Left ventricle myocardium inferior (tissue), 1 donor: ENCODE results near the gene TGFB1. TPM values are rescaled to one million over a fixed set of nuclear protein-coding genes. Genes with fewer than 3 reads are reported as not detected.
A peak's percentile ranks its signal among the peaks of the same experiment; 100 is the strongest.

Experiments used
- DNase-seq: peaks from one replicate; pipeline ENCODE4 v3.0.0-alpha.2; 2020
- H3K27ac ChIP-seq: fragments of 200-600 bp; replicated peaks from 2 replicates; pipeline ENCODE4 v1.8.0; 2021
- H3K27me3 ChIP-seq: fragments of 200-600 bp; 2 replicates; pipeline ENCODE4 v1.8.0; 2021; ENCODE audit warnings: low read depth
- H3K36me3 ChIP-seq: fragments of 200-600 bp; 2 replicates; pipeline ENCODE4 v1.8.0; 2021
- H3K4me1 ChIP-seq: fragments of 200-600 bp; 2 replicates; pipeline ENCODE4 v1.8.0; 2021
- H3K4me3 ChIP-seq: fragments of 200-600 bp; 2 replicates; pipeline ENCODE4 v1.8.0; 2021; ENCODE audit warnings: mild to moderate bottlenecking, moderate library complexity
- H3K9me3 ChIP-seq: fragments of 200-600 bp; replicated peaks from 2 replicates; pipeline ENCODE4 v1.8.0; 2021
- intact Hi-C: fragments of 100-400 bp; cut with micrococcal nuclease; formaldehyde crosslinking; loops from one replicate; pipeline ENCODE4 v1.11.0; 2022
- total RNA-seq: library from RNA; stranded (reverse); fragmentation: NEBNext Ultra II Directional; extraction: Animal tissue kit (Norgen Biotek cat#: 25700); gene quantifications from one replicate; pipeline ENCODE4 v1.2.1, GENCODE V29; 2021
- TF ChIP-seq, protein P1 (sequence below): fragments of 200-600 bp; IDR thresholded peaks from 2 replicates; pipeline ENCODE4 v1.8.0; 2021; ENCODE audit warnings: antibody characterized with exemption, mild to moderate bottlenecking, borderline replicate concordance
- donor health status: DM: no; HTN: yes; CAD: no; lungs with severe emphysema.

Gene TGFB1
- total RNA-seq, 1 donor from 2014 or later: 14.9 TPM

DNA sequence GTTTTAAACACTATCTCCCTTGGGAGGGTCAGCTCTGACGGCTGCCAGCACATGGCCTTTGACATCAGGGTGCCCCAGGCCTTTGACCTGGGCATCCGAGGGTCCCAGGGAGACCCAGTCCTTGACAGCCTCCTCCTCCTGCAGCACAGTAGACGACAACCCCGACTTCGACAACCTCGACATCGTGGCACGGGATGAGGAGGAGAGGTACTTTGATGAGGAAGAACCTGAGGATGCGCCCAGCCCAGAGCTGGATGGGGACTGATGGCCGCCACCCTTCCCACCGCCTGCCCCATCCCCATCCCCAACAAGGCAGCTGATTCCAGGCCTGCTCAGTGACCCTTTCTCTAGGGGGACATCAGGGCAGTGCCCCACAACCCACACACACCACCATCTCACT lies 31.3 kb downstream of the TGFB1 start:
- TF ChIP-seq, protein P1, sequence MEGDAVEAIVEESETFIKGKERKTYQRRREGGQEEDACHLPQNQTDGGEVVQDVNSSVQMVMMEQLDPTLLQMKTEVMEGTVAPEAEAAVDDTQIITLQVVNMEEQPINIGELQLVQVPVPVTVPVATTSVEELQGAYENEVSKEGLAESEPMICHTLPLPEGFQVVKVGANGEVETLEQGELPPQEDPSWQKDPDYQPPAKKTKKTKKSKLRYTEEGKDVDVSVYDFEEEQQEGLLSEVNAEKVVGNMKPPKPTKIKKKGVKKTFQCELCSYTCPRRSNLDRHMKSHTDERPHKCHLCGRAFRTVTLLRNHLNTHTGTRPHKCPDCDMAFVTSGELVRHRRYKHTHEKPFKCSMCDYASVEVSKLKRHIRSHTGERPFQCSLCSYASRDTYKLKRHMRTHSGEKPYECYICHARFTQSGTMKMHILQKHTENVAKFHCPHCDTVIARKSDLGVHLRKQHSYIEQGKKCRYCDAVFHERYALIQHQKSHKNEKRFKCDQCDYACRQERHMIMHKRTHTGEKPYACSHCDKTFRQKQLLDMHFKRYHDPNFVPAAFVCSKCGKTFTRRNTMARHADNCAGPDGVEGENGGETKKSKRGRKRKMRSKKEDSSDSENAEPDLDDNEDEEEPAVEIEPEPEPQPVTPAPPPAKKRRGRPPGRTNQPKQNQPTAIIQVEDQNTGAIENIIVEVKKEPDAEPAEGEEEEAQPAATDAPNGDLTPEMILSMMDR: no peak
- H3K4me1 ChIP-seq: peaks cover 65% of the 10 kb centered on the region
- intact Hi-C loops: no loop called here
- no peak overlapping the region for H3K4me3 ChIP-seq
- no peaks in the 10 kb centered on the region for H3K9me3 ChIP-seq
- DNase-seq: no peak
- H3K36me3 ChIP-seq: peaks cover 35% of the 10 kb centered on the region
- no peaks in the 10 kb centered on the region for H3K27me3 ChIP-seq
- peak overlapping the region; percentile 84 for H3K27ac ChIP-seq

DNA sequence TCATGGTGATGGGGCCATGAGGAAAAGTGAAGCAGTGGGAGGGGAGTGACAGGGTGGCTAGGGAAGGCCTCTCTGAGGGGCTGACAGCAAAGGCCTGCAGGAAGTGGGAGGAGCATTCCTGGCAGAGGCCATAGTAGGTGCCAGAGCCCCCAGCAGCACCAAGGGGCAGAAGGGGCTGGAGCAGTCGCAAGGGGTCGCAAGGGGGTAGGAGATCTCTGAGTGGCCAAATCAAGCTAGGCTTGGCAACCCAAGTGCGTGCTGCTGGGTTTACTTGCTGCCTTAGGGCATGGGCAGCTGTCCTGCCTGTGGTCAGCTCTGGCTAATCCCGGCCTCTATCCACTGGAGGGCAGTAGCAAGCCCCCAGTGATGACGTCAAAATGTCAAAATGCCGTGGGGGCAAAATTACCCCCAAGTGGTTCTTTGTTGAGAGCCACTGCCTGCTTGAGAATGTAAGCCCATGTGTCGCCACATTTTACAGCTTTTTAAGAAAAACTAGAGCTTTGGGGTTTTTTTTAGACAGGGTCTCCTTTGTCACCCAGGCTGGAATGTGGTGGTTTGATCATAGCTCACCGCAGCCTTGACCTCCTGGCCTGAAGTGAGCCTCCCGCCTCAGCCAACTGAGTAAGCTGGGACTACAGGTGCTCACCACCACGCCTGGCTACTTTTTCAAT lies 32.0 kb downstream of the TGFB1 start:
- no peak overlapping the region for H3K4me3 ChIP-seq
- peaks cover 42% of the 10 kb centered on the region for H3K36me3 ChIP-seq
- DNase-seq: no peak
- intact Hi-C loops: no loop called here
- no peaks in the 10 kb centered on the region for H3K27me3 ChIP-seq
- no peaks in the 10 kb centered on the region for H3K9me3 ChIP-seq
- TF ChIP-seq, protein P1: peak; percentile 77
- H3K27ac ChIP-seq: peak overlapping the region; percentile 84
- H3K4me1 ChIP-seq: peaks cover 58% of the 10 kb centered on the region

DNA sequence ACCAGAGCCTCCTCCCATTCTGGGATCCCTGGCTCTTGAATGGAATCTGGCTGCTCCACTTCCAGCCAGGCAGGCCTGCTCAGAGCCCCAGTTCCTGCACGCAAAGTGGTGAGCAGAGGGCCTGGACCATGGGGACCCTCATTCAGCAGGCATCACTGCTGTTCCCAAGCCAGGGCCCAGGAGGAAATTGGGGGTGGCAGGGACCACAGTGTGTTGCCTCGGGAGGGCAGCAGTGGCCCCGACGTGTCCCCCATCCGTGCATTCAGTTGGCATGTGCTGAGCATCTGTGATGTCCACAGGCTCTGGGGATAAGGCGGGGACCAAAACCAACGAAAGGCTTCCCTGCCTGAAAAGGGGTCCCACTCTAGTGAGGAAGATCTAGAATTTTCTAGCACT lies 32.5 kb downstream of the TGFB1 start:
- Histone ChIP-seq H3K27ac (peak overlapping the region; percentile 84), H3K4me1 (peaks cover 53% of the 10 kb centered on the region), H3K9me3 (no peaks in the 10 kb centered on the region), H3K4me3 (no peak overlapping the region), H3K36me3 (peaks cover 47% of the 10 kb centered on the region), H3K27me3 (no peaks in the 10 kb centered on the region)
- TF ChIP-seq, protein P1: no peak
- no peak for DNase-seq
- intact Hi-C loops: no loop called here

DNA sequence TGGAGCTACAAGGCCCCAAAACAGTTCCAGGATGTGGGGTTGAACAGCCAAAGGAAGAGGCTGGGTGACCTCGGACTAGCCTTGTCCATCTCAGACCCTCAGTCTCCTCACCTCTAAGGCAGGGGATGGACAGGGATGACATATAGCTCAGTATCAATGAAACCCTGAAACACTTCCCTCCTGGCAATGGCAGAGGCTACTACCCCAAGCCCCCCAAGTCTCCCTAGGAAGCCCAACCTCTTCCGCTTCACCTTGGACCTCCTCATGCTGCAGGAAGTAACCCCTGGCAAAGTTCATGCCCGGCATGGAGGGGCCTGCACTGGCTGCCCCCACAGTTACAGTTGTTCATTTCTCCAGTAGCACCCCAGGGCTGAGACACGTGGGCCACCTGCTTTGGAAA lies 33.2 kb downstream of the TGFB1 start:
- Histone ChIP-seq H3K27me3 (no peaks in the 10 kb centered on the region), H3K4me3 (no peak overlapping the region), H3K9me3 (no peaks in the 10 kb centered on the region), H3K27ac (no peak overlapping the region), H3K4me1 (peaks cover 47% of the 10 kb centered on the region), H3K36me3 (peaks cover 54% of the 10 kb centered on the region)
- TF ChIP-seq, protein P1: no peak
- no peak for DNase-seq
- intact Hi-C loops: no loop called here

DNA sequence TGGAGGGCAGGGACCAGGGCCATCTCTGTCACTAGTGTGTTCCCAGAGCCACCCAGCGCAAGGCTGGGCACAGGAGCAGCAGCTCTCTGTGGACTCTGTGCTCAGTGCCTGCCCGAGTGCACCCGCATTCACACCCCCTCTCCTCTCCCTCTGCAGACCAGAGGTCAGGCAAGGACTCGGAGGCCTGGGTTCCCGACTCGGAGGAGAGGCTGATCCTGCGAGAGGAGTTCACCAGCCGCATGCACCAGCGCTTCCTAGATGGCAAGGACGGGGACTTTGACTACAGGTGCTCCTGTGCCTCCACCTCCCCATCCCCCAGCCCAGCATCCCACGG lies 33.6 kb downstream of the TGFB1 start:
- H3K27me3 ChIP-seq: no peaks in the 10 kb centered on the region
- H3K36me3 ChIP-seq: peaks cover 58% of the 10 kb centered on the region
- no peak for DNase-seq
- intact Hi-C loops: no loop called here
- H3K27ac ChIP-seq: no peak overlapping the region
- no peak overlapping the region for H3K4me3 ChIP-seq
- H3K4me1 ChIP-seq: peaks cover 42% of the 10 kb centered on the region
- no peaks in the 10 kb centered on the region for H3K9me3 ChIP-seq
- TF ChIP-seq, protein P1: no peak
